Lower lobe of right lung (tissue), 2 donors: ENCODE measurements around the gene CARNS1. TPM values are rescaled to one million over a fixed set of nuclear protein-coding genes. Genes with fewer than 3 reads are reported as not detected.

Experiments
- ATAC-seq, 2 donors: fragments of 200-7000 bp; cut with Tn5 transposase; one replicate each; pipeline ENCODE4 v1.9.1; 2020 to 2022; ENCODE audit warnings: mild to moderate bottlenecking in 2 of 2, moderate library complexity in 2 of 2
- DNase-seq: peaks from one replicate; pipeline ENCODE4 v3.0.0-alpha.2; 2020
- H3K27ac ChIP-seq: fragments of 200-600 bp; one replicate; pipeline ENCODE4 v1.8.0; 2022
- H3K27me3 ChIP-seq: fragments of 200-600 bp; one replicate; pipeline ENCODE4 v1.8.0; 2022; ENCODE audit warnings: low read depth
- H3K36me3 ChIP-seq: fragments of 200-600 bp; one replicate; pipeline ENCODE4 v1.8.0; 2022; ENCODE audit warnings: mild to moderate bottlenecking
- H3K4me1 ChIP-seq: fragments of 200-600 bp; one replicate; pipeline ENCODE4 v1.8.0; 2022
- H3K4me3 ChIP-seq: fragments of 200-600 bp; one replicate; pipeline ENCODE4 v1.8.0; 2022; ENCODE audit warnings: mild to moderate bottlenecking
- H3K9me3 ChIP-seq: fragments of 200-600 bp; one replicate; pipeline ENCODE4 v1.8.0; 2022
- CTCF ChIP-seq: fragments of 200-600 bp; IDR thresholded peaks from one replicate; pipeline ENCODE4 v1.8.0; 2022; ENCODE audit warnings: antibody characterized with exemption, mild to moderate bottlenecking
- intact Hi-C: fragments of 100-400 bp; cut with DNase I; formaldehyde crosslinking; loops from one replicate; pipeline ENCODE4 v1.11.0; 2022
- total RNA-seq: library from RNA; stranded (reverse); fragmentation: NEBNext Ultra II Directional; extraction: Animal tissue kit (Norgen Biotek cat#: 25700); gene quantifications from one replicate; pipeline ENCODE4 v1.2.1, GENCODE V29; 2021
- donor health status: DM: no; HTN: yes; CAD: no; lungs with severe emphysema.

CARNS1 gene
- total RNA-seq, 1 donor from 2014 or later: 0.71 TPM

- Histone ChIP-seq H3K36me3 (no peaks in the 10 kb centered on the region), H3K9me3 (no peaks in the 10 kb centered on the region), H3K4me3 (no peak overlapping the region), H3K4me1 (peaks cover 15% of the 10 kb centered on the region), H3K27ac (no peak overlapping the region), H3K27me3 (no peaks in the 10 kb centered on the region)
- intact Hi-C loops: loop anchor here (5.0 kb wide), 1 partner anchor 35 kb away; the partner anchor contains the start of gene POLD4
- TF ChIP-seq CTCF: no peak
- ATAC-seq (no peak), DNase-seq (no peak)
Measured at GRCh38 chr11:67387518-67387917, 28.0 kb upstream of the CARNS1 start.

GRCh38 chr11:67389477-67389876, 26.0 kb upstream of the CARNS1 start:
- no peaks in the 10 kb centered on the region for H3K36me3 ChIP-seq
- DNase-seq: no peak
- H3K4me1 ChIP-seq: peaks cover 16% of the 10 kb centered on the region
- no peaks in the 10 kb centered on the region for H3K9me3 ChIP-seq
- ATAC-seq: no peak
- H3K27me3 ChIP-seq: no peaks in the 10 kb centered on the region
- intact Hi-C loops: loop anchor here (5.0 kb wide), 1 partner anchor 37 kb away; the partner anchor contains the start of gene POLD4
- TF ChIP-seq CTCF: peak; percentile 44
- H3K4me3 ChIP-seq: no peak overlapping the region
- no peak overlapping the region for H3K27ac ChIP-seq

- intact Hi-C loops: no loop called here
- H3K36me3 ChIP-seq: peaks cover 8% of the 10 kb centered on the region
- TF ChIP-seq CTCF: no peak
- no peaks in the 10 kb centered on the region for H3K27me3 ChIP-seq
- H3K4me1 ChIP-seq: peaks cover 16% of the 10 kb centered on the region
- peak overlapping the region; percentile 91 for H3K27ac ChIP-seq
- H3K9me3 ChIP-seq: no peaks in the 10 kb centered on the region
- ATAC-seq: no peak
- DNase-seq: no peak
- peak overlapping the region; percentile 96 for H3K4me3 ChIP-seq
Measured at GRCh38 chr11:67390947-67391303, 24.6 kb upstream of the CARNS1 start.

GRCh38 chr11:67391304-67392182, 23.9 kb upstream of the CARNS1 start, which contains the start of gene RAD9A:
TSS of gene RAD9A (plus strand) at chr11:67391986. CDS start at chr11:67392045, 59 bp downstream.
- Histone ChIP-seq H3K27ac (peak within 1 kb of the TSS; percentile 91), H3K4me1 (peaks cover 16% of the 10 kb centered on the region), H3K36me3 (peaks cover 14% of the 10 kb centered on the region), H3K27me3 (no peaks in the 10 kb centered on the region), H3K9me3 (no peaks in the 10 kb centered on the region), H3K4me3 (peak within 1 kb of the TSS; percentile 96)
- TF ChIP-seq CTCF: no peak
- intact Hi-C loops: no loop called here
- ATAC-seq (peak; percentile 90 to 94), DNase-seq (peak; percentile 97)

- Histone ChIP-seq H3K27ac (peak overlapping the region; percentile 91), H3K36me3 (peaks cover 21% of the 10 kb centered on the region), H3K9me3 (no peaks in the 10 kb centered on the region), H3K27me3 (no peaks in the 10 kb centered on the region), H3K4me1 (peaks cover 21% of the 10 kb centered on the region), H3K4me3 (peak overlapping the region; percentile 96)
- no peak for TF ChIP-seq CTCF
- intact Hi-C loops: no loop called here
- ATAC-seq (peak; percentile 1 to 2), DNase-seq (peak; percentile 51)
Measured at GRCh38 chr11:67392183-67392715, 23.2 kb upstream of the CARNS1 start.
